HG03066 (cell line): ENCODE measurements around the gene FBXO31.
"Not testable (repeated sequence)": the region's sequence is repeated elsewhere in the genome, so short reads cannot be mapped to it uniquely, and the experiment has no call there.

Experiments used
- ATAC-seq: cut with Tn5 transposase; IDR thresholded peaks from one replicate; pipeline ENCODE4 v1.9.1; 2021; ENCODE audit warnings: low read depth; ENCODE audit not compliant: unreplicated experiment

FBXO31 gene

GRCh38 chr16:87345726-87346424, 37.7 kb downstream of the FBXO31 start:
- ATAC-seq, result no peak

GRCh38 chr16:87344931-87345631, 38.5 kb downstream of the FBXO31 start:
- ATAC-seq, result no peak

- no peak for ATAC-seq
Measured at GRCh38 chr16:87344165-87344930, 39.2 kb downstream of the FBXO31 start.

GRCh38 chr16:87343753-87344050, 39.9 kb downstream of the FBXO31 start:
- ATAC-seq, result no peak

- no peak for ATAC-seq
Measured at GRCh38 chr16:87342978-87343752, 40.4 kb downstream of the FBXO31 start.

GRCh38 chr16:87342504-87342903, 41.1 kb downstream of the FBXO31 start:
- ATAC-seq, result no peak

- no peak for ATAC-seq
Measured at GRCh38 chr16:87340198-87340597, 43.4 kb downstream of the FBXO31 start.

- ATAC-seq, result not testable (repeated sequence)
Measured at GRCh38 chr16:87339724-87340105, 43.9 kb downstream of the FBXO31 start.

GRCh38 chr16:87339086-87339723, 44.4 kb downstream of the FBXO31 start:
- no peak for ATAC-seq

- no peak for ATAC-seq
Measured at GRCh38 chr16:87338155-87338765, 45.3 kb downstream of the FBXO31 start.

- no peak for ATAC-seq
Measured at GRCh38 chr16:87337262-87337771, 46.3 kb downstream of the FBXO31 start.

- ATAC-seq, result no peak
Measured at GRCh38 chr16:87336434-87337240, 46.9 kb downstream of the FBXO31 start.

GRCh38 chr16:87335625-87336433, 47.7 kb downstream of the FBXO31 start:
- ATAC-seq, result no peak

- no peak for ATAC-seq
Measured at GRCh38 chr16:87334651-87335624, 48.6 kb downstream of the FBXO31 start.

- no peak for ATAC-seq
Measured at GRCh38 chr16:87333581-87334331, 49.8 kb downstream of the FBXO31 start.

GRCh38 chr16:87333101-87333500, 50.5 kb downstream of the FBXO31 start:
- no peak for ATAC-seq
